ENCODE measurements around the gene FAM170B.

The FAM170B gene

DNA sequence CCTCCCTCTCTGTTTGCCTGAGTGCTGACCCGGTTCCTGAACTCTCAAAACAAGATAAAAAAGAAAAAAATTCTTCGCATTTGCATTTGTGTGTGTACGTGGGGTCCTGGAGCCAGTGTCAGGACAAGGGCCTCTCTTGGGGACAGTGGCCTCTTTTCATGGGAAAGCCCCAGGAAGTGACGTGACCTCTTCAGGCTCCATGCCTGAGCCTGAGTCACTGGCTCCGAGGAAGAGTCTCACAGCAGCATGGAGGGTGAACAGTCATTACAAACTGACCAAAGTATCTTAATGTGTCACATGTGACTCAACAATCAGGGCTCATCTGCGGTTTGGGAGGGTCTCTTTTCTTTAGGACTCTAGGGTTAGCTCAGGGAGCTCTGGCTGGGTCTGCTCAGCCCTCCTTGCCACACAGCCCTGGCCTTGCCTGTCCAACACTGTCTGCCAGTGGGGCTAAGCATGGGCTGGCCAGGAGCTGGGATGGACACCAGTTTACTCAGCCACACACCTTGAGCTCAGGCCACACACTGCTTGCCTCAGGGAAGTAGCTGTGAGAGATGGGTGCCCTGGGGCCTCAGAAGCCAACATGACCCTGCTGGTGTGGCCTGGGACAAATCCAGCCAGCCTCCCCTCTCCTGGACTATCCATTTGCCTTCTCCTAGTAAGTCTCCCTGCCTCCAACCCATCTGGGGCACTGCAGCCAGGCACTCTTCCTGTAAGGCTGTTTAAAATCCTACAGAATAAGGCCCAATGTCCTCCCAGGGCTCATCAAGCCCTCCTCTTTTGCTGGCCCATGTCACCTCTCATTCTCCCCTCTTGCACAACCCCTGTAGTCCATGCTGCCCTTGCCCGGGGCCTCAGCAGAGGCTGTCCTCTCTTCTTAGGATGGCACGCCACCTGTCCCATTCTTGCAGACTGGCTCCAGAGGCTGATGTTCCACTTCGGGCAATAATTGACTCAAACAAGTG, 43.9 kb upstream of the FAM170B start:
- ChIA-PET CTCF (interaction anchor here (0.7 kb wide), 1 partner anchor 12 kb away, joined by 3 read pairs; no protein-coding TSS in a partner anchor), POLR2A (ENCODE audit: low non-redundant PET) (no interaction called here)
- peak; percentile 60 for DNase-seq (ENCODE audit: low spot score)
- no peak overlapping the region for H3K27ac ChIP-seq
- no peak for TF ChIP-seq CTCF (conservative IDR thresholded peaks at IDR 0.05; ENCODE audit: low read depth)

DNA sequence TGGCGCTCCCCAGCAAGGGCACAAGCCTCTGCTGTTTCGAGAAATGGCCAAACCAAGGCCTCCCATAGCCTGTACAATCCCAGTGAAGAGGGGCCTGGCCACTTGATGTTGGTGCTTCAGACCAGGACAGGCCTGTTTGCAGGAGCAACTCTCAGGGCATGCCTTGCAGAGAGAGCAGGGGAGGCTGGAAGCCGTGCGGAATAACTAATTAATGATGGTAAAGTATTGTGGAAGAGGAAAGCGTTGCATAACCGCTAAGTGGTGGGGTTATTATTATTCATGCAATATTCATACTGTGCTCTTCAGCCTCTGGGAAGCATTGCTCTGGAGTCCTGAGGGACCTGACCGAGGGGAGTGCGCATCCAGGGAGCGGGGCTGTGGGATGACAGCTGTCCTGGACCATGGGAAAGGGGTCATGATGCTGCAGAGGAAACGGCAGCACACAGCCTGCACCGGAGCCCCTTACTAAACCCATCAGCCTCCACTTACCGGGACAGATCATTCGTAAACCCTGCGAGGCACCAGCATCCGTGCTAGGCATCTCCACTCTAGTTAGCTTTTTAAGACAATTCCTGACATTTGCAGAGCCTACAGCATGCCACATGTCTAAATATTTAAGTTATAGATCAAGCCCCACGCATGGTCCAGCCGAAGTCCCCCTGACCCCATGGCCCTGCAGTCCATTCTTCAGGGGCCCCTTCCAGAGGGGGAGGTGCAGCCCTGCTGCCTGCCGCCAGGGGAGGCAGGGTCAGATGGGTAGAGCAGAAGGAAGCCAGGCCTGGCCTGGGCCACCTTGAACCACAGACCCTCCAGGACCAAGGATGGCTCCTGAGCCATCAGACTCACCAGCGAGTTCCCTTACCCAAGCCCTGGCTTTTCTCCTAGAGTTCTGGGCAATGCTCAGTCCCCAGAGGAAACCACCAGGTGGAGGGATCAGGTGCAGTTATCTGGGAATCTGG, 42.8 kb upstream of the FAM170B start:
- TF ChIP-seq CTCF (conservative IDR thresholded peaks at IDR 0.05; ENCODE audit: low read depth) = no peak
- CTCF ChIA-PET = interaction anchor here (0.7 to 1.0 kb wide), 2 partner anchors 11 to 218 kb away, joined by 3 read pairs; no protein-coding TSS in a partner anchor
- H3K27ac ChIP-seq = no peak overlapping the region
- no peak for DNase-seq (ENCODE audit: low spot score)
- POLR2A ChIA-PET (ENCODE audit: low non-redundant PET) = no interaction called here

GRCh38 chr10:49175587-49176309, 41.9 kb upstream of the FAM170B start:
- TF ChIP-seq CTCF (conservative IDR thresholded peaks at IDR 0.05; ENCODE audit: low read depth) = no peak
- DNase-seq (ENCODE audit: low spot score) = no peak
- ChIA-PET POLR2A (ENCODE audit: low non-redundant PET) (no interaction called here), CTCF (interaction anchor here (1.0 kb wide), 1 partner anchor 219 kb away, joined by 3 read pairs; no protein-coding TSS in a partner anchor)
- no peak overlapping the region for H3K27ac ChIP-seq

- TF ChIP-seq CTCF (conservative IDR thresholded peaks at IDR 0.05; ENCODE audit: low read depth) = no peak
- POLR2A ChIA-PET (ENCODE audit: low non-redundant PET) = no interaction called here
- CTCF ChIA-PET = no interaction called here
- DNase-seq (ENCODE audit: low spot score) = no peak
- no peak overlapping the region for H3K27ac ChIP-seq
These were observed 41.2 kb upstream of the FAM170B start for GRCh38 chr10:49174926-49175500.

- no peak overlapping the region for H3K27ac ChIP-seq
- CTCF ChIA-PET = interaction anchor here (0.6 kb wide), 1 partner anchor 62 kb away, joined by 3 read pairs; no protein-coding TSS in a partner anchor
- TF ChIP-seq CTCF (conservative IDR thresholded peaks at IDR 0.05; ENCODE audit: low read depth) = no peak
- POLR2A ChIA-PET (ENCODE audit: low non-redundant PET) = no interaction called here
- DNase-seq (ENCODE audit: low spot score) = no peak
These were observed 40.6 kb upstream of the FAM170B start for GRCh38 chr10:49174261-49174925.

Measured in RWPE1 (cell line).